NK-92 (cell line): ENCODE results near the gene IKBKE.

ENCODE experiments used
- DNase-seq: peaks from one replicate; lab custom pipeline; 2025; ENCODE audit not compliant: unreplicated experiment; lab: John Stamatoyannopoulos, UW

IKBKE gene

DNA sequence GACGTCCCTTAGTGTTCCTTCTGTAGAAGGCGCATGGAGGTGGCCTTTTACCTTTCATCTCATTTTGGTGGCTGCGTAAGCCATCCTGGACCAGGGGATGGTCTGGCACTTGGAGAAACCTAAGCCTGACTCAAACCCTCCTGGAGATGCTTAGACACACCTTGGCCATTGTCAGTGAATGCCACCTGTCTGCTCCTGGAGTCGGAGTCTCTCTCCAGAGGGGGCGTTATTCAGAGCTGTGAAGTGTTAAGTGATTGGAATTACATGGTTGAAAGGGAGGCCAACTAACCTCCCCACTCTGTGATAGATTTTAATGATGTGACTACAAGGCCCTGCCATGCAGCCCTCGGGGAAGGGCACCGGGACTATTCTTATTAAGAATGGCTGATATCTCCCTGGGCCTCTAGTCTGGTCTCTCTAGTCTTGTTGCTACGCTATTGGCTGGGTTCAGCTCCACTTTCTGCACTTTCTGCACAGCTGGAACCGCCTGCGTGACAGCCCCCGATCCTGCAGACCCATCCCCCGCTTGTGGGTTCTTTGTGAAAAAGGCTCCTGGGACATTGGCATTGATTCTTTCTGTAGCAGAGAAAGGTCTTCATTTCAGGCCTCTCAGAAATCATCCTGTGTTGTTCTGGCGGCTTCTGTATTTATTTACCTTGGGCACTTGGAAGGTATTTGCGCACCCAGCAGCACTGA is 41.2 kb downstream of the IKBKE start:
- DNase-seq, result no peak

DNA sequence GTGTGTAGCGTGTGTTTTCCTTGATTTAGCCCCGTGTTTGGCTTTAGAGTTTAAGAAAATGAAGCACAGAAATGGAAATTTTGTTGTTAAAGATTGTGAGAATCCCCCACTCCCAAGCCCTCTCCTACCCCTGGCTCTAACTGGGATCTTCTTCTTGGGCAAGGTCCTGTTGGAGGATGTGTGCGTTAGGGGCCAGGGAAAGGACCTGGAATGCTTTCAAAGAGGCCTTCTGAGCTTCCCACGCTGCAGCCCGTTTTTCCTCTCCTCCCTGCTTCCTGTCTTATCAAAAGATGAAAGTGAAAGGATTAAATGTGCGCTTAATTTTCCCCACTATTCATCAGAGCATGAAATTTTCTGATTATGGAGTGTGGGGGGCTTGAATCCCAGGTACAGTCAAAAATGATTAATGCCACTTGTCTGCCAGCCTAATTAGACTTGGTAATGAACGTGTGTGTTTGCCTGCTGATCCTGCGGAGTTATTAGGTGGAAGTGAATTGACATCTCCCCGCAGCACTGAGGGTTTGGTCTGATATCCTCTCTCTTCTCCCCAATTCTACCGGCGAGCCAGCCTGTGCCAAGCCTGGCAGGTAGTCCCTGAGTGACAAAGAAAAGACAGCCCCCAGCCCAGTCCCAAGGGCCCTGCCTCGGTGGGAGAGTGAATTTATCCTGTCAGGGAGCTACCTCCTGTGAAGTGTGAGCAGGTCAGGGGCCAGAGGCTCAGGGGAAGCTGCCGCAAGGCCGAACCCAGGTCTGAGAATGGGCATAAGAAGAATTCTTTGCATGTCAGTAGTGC is 42.0 kb downstream of the IKBKE start:
- DNase-seq, result no peak

DNA sequence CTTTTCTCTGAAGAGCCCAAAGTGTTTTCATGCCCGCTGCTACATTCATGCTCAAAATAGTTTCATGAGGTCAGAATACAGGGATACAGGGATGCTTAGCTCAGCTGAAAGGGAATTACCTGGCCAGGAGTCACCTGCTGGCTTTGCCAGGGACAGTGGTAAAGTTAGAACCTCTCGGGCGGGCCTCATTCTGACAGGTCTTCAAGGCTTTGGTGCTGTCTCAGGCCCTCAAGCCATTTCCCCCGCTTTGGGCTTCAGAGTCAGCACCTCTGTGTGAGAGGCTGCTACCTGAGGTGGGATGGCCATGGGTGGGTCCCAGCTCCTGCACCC is 42.5 kb downstream of the IKBKE start:
- DNase-seq, result no peak

DNA sequence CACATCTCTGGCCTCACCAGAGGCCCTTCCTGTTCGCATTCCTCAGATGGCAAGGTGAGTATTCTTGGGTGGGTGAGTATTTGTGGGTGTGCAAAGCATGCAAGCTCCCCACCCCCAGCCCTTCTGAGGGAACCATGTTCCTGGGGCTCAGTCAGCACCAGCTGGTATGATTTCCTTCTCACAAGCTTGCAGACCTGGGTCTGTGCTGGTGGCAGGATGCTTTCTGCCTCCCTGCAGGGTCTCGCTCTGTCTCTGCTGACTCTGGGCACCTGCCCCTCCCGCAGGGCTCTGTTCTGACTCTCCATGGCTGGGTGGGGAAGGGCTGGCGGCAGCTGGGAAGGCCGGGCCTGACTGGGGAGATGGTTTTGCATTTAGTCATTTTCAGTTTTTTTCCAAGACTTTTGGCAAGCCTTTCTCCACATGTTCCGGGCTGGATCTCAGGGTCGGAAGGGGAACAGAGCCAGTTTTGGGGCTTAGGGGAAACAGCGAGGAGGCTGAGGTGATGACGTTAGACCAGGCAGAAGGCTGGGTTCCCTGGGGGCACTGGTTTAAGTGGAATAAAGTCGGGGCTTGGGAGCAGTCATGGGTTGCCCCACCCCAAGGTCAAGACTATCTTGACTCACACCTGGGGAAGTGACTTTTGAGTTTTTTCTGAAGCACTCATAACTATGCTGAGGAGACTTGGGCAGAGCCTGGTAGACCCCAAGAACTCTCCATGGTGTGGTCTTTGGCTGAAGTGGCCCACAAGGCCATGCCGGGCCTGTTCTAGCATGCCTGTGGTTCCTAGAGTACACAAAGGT is 43.2 kb downstream of the IKBKE start:
- no peak for DNase-seq

DNA sequence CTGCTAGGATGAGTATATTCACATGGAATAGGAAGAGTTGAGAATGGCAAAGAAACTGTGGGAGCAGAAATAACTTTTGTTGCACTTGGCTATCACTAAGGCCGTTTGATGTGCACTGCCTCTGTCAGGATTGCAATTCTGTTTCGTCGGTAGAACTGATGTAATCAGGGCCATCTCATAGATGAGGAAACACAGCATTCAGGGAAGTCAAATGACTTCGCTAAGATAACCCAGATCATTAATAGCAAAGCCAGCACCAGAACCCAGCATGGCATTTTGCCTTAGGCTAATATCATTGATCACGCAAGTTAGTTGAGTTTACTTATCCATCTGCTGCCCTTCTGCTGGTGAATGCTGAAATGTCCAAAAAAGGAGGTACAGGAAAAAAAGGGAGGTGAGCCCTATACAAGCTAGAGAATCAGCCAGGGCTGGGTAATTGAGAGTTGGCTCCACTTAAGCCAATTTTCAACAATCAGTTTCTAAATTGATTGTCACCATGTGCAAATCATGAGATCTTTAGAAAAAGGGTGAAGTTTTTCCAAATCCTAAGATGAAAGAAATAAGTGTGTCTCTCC is 44.6 kb downstream of the IKBKE start:
- no peak for DNase-seq

DNA sequence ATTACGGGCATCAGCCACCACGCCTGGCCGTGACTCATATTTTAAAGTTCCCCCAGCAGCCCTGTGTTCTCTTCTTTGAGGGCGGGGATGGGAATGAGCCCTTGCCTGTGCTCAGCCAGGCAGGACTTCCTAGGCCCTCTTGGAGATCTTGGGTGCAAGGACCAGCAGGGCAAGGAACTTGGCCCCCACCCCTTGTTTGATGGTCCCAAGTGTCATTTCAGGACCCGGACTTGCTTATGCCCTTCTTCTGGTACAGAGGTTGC is 46.4 kb downstream of the IKBKE start:
- DNase-seq, result no peak

DNA sequence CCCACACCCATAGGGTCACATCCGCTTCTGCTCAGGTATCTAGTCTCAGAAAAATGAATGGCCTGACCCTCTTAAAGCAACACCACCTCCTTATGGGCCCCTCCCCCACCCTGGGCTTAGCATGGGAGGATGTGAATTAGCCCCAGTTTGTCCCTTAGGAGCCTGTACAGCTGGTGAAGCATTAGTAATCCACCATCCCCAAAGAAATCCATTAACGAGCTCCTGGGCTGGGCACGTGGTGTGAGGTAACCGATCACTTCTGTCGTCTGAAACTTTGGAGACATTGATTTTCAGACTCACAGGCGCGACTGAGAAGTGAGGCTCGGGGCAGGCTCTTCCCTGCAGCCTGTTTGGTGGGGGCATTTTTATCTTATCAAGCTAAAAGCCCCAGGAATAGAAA is 47.5 kb downstream of the IKBKE start:
- DNase-seq, result no peak

DNA sequence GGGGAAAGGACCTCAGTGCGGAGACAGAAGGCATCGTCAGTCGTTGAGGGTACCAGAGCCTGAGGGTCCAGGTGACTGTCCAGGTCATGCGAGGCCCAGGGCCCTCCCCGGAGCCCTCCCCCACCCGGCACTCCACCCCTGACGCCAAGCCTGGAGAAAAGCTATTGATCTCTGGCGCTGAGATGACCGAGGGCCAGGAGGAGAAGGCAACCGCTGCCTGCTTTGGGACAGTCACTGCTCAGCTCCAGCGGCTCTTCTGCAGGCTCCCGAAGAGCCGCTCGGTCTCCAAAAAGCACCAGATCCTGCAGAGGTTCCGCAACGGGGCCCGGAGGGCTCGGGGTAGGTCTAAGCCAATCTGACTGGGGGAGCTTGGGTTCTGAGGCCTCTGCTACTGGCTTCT is 47.9 kb downstream of the IKBKE start:
- DNase-seq, result no peak

DNA sequence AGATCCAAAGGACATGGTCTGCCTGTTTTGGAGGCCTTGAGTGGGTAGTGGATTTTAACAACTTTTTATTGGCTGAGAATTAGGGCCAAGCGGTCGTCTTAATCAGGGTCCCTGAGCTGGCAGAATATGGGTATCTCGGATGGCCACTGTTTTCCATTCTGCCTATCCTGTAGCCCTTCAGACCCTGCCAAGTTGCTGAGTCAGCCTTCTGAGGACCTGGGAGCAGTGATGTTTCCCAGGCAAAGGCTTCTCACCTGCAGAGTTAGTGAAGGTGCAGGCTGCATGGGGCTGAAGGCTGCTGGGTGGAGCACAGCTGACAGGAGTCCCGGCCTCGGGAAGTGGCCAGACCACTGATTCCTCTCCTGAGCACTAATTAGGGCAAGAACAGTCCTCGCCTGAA is 48.5 kb downstream of the IKBKE start:
- DNase-seq, result no peak

DNA sequence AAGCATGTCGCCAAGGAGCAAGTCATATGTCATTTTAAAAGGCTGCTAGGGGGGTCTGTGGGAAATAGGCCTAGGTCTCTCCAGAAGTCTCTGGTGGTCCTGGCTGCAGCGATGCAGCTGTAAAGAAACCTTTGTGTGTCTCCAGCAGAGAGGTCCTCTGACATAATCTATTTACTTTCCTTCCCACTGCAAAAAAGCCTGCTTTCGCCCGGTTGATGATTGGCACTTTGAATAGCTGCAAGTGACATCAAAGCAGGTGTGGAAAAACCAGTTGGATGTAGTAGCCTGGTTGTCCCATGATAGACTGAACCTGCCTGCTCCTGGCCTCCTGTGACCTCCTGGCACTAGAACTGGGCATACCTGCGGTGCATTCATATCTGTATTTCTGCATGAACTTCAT is 50.9 kb downstream of the IKBKE start:
- no peak for DNase-seq

DNA sequence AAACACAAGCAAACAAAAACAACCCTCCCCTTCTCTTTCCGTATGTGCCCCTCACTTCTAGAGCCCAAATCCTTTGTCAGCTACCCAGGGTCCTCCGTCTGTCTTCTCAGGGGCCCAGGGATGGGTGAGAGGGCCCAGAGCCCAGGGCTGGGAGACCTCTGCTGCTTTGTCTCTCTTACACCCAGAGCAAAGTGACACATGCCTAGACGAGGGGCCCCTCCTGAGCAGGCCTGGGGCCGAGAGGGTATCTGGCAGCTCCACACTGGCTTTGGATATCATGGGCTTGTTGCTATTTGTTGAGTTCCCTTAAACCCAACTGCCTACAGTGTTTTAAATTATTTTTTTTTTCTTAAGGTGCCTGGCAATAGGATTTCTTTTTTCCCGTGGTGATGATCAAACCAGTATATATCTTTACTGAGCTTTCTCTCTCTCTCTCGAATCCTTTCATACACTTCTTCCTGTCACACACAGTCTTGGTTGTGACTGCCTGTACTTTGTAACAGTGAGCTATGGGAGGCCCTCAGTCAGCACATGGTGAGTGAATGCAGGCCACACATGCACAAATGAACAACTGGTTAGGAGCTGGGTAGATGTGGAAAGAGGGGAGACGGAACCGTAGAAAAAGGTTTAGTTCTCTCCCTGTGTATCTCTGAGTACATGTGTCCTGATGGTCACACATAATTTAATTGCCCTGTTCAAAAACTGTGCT is 51.6 kb downstream of the IKBKE start:
- DNase-seq, result no peak

DNA sequence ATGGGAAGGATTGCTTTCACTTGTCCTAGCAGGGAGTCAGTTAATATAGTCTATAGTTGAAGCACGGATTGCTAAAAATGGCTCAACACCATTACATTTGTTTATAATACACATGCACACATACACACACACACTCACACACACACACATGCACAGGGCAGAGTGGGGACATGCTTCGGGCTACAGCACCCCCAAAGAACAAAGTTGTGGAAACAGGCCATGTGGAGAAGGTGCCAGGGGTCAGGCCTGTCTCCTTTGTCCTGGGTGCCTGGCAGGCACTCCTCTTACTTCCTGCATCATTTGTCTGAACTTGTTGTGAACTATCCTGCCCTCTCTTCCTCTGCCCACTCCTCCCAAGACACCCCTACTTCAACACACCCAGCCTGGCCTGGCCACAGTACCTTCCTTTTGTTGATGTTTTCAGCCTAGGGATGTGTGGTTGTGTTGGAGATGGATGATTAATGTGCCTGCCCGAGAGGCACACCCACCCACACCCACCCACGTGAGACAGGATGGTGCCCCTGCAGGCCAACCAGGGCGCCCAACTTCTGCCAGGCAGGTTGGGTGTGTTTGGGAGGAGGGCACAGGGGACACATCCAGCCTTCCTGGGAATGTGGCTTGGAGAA is 54.6 kb downstream of the IKBKE start:
- no peak for DNase-seq

DNA sequence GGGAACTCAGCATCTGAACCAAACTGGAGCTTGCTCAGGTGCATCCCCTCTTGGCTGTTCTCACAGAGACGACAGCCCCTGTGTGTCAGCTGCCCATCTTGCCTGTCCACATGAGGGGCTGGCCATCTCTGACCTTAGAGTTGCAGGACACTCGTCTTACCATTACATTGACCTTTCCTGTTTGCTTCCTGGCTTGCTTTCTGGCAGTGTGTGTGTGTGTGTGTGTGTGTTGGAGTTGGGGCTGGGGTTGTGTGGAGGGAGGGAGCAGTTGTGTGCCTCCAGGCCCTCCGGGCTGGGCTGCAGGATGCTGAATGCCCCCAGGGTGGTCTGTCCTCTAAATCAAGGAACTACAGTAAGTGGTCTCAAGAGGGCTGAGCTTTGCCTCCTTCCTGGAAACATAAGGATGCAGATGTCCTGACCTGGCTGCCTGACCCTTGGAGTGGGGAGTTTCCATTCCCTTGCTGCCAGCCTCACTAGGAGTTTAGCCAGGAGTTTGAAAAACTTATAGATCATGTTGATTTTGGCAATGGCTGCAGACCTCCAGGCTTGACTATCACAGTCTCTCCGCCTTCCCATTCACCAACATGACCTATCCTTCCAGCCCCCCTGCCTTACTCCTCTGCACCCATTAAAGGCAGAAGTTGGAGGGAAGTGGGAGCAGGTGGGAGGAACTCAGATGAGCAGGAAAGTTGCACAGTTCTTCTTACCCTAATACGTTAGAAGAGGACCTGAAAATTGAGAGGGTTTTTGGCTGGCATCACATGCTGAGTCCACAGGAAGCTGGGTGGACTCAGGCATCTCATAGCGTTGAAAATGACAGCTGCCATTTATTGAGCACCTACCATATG is 56.0 kb downstream of the IKBKE start:
- no peak for DNase-seq

DNA sequence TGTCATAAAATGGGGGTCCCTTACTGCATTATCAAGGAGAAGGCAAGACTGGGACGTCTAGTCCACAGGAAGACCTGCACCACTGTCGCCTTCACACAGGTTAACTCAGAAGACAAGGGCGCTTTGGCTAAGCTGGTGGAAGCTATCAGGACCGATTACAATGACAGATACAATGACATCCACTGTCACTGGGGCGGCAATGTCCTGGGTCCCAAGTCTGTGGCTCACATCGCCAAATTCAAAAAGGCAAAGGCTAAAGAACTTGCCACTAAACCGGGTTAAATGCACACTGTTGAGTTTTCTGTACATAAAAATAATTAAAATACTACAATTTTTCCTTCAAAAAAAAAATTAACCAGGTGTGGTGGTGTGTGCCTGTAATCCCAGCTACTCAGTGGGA is 59.1 kb downstream of the IKBKE start:
- no peak for DNase-seq

DNA sequence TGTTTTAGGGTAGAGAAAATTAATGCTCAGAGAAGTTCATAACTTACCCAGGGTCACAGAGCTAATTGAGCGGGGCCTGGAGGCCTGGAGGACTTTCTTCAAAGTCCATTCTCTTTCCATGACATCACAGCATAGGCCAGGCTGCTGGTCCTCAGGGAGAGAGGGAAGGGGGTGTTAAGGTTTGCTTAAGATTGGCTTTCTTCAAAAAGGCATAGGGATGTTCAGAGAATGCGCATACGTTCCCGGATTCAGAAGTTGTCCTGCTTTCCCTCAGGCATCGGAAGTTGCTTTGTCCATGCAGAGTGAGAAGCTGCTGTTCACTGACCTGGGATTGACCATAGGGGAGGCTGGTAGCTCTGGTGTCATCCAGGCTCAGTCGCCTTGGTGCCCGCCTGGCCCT is 62.1 kb downstream of the IKBKE start:
- DNase-seq, result no peak

DNA sequence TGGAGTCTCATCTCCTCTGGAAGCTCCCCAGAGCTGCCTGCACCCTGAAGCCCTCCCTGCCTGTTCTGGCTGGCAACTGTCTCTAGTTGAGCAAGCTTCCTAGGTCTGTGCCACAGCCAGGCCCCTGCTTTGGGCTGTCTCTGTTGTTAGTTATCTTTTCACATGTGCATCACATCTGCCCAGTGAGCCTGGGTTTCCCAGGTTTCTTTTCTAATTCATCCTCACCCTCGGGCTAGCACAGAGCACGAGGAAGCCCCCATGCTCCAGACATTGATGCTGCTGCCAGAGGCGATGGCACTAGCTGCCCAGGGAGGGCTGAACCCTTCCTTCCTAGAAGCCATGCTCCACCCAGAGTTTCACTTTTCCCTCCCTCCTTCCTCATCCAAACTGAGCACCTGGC is 64.3 kb downstream of the IKBKE start:
- no peak for DNase-seq

DNA sequence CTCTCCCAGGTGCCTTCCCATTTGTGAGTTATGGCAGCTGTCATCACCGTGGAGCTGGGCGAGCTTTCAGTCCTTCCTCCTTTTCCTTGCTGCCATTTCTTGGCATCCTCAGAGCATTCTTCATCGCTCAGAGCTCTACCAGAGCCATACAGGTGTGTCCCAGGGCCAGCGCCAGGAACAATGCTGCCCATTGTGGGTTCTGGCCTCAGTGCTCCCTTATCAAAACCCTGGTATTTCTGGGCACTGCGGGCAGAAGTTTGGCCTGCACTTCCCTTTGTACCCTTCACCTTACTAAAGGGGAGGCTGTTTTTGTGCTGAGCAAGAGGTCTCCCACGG is 65.5 kb downstream of the IKBKE start:
- DNase-seq, result no peak

DNA sequence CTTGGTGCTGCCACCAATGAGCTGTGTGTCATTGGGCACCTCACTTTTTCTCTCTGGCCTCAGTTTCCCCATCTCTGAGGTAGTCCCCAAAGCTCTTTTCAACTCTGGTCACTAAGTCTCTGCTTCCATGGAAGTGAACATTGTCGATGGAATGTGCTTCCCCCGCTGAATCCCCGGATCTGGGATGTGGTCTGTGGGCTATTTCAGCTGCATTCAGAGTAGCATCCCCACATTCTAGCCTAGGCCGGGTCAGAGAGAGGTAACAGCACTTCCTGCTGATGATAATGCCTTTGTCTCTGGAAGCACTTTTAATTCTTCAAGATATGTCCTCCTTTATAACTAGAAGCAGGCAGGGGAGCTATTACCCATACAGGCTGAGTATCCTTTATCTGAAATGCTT is 66.9 kb downstream of the IKBKE start:
- no peak for DNase-seq

DNA sequence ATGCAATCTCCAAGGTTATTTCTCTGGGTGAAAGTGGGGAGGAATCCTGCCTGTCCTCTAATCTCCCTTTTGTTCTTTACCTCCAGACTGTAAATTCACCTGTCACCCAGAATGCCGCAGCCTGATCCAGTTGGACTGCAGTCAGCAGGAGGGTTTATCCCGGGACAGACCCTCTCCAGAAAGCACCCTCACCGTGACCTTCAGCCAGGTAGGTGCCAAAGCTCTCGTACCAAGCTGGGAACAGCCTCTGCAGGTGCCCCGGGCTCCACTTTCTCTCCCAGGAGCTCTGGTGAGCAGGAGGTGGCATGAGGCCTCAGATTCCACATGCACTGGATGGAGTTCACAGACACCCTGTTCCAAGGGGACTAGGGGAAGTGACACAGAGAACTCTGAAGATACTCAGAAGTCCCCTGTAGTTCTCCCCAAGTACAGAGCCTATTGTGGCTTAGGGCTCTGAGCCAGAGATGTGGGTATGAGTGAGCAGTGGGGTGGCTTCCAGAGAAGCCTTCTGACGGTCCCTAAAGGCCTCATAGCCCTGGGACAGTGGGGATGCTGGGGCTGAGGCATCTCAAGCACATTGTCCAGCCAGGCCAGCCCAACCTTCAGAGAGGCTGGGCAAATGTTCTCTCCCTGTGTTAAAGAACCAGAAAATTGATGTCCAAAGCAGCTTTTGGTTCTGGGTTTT is 68.0 kb downstream of the IKBKE start:
- DNase-seq, result no peak
